Measurements from ENCODE around the gene PKP4. TPM values are rescaled to one million over a fixed set of nuclear protein-coding genes. Genes with fewer than 3 reads are reported as not detected.

The PKP4 gene
- total RNA-seq, 1 experiment from 2014 or later = 52.0 TPM

DNA sequence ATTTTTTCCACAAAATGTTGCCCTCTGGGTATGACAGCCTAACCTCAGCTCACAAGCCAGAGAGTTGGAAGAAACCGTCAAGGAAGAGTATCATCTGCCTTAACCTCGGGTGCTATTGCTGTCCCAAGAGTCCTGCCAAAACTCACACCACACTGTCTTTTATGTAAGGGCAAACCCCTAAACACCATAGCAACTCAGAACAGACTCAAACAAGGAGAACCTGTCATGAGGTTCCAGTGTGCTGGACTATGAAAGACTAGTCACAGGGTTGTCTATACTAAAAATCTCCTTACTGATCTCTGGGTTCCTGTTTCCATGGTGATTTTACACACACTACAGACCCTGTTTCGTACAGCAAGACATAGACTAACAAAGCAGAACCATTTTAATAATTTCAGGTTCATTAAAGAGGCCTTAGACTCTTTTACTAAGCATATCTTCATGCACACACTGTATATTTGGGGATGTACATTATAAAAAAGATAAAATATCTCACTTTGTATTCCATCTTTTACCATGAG, 159.8 kb downstream of the PKP4 start:
- Histone ChIP-seq H3K27me3 (ENCODE audit: insufficient read depth, low read length) (no peaks in the 10 kb centered on the region), H2BK5ac (ENCODE audit: insufficient read length, low read length) (no peak overlapping the region), H4K5ac (ENCODE audit: insufficient read length, low read depth, low read length) (no peak overlapping the region), H2AFZ (ENCODE audit: low read length) (no peak overlapping the region), H3K27ac (ENCODE audit: insufficient read length, low read depth, low read length) (no peak overlapping the region), H3K4me2 (ENCODE audit: insufficient read depth, insufficient read length, low read length) (no peak overlapping the region), H3K23me2 (ENCODE audit: insufficient read length, low read depth, low read length, poor library complexity, severe bottlenecking) (no peaks in the 10 kb centered on the region), H4K91ac (ENCODE audit: insufficient read length, low read depth, low read length) (no peak overlapping the region), H3K9ac (ENCODE audit: extremely low read depth, insufficient read length, low read length) (no peak overlapping the region), H3K14ac (ENCODE audit: insufficient read depth, low read length) (no peak overlapping the region), H3K9me3 (ENCODE audit: control insufficient read depth, low read depth, low read length) (no peaks in the 10 kb centered on the region), H2BK20ac (ENCODE audit: low read depth, low read length, poor library complexity, severe bottlenecking) (no peak overlapping the region), H2BK12ac (ENCODE audit: insufficient read length, low read depth, low read length) (no peak overlapping the region), H3K79me1 (ENCODE audit: insufficient read depth, low read depth, low read length, poor library complexity, severe bottlenecking) (no peaks in the 10 kb centered on the region), H2AK5ac (ENCODE audit: insufficient read length, low read length) (no peak overlapping the region), H3T11ph (ENCODE audit: low read length) (no peak overlapping the region), H3K23ac (ENCODE audit: insufficient read length, low read depth, low read length) (no peak overlapping the region), H2BK15ac (ENCODE audit: low read depth, low read length) (no peak overlapping the region), H3K79me2 (ENCODE audit: insufficient read depth, low read length) (no peaks in the 10 kb centered on the region), H3K56ac (ENCODE audit: insufficient read length, low read depth, low read length) (no peak overlapping the region), H3K4ac (ENCODE audit: low read depth, low read length) (no peak overlapping the region), H3K4me1 (ENCODE audit: insufficient read depth, low read length) (no peaks in the 10 kb centered on the region), H4K8ac (replicated peaks; ENCODE audit: insufficient read length, low read depth, low read length) (no peak overlapping the region), H3K18ac (ENCODE audit: insufficient read length, low read depth, low read length) (no peak overlapping the region), H2BK120ac (ENCODE audit: low read depth, low read length, poor library complexity, severe bottlenecking) (no peak overlapping the region), H4K20me1 (ENCODE audit: control insufficient read depth, insufficient read depth, insufficient read length) (no peaks in the 10 kb centered on the region)
- no CpG with 5 or more reads among the region's 3 CpGs for WGBS (ENCODE audit: extremely low coverage, insufficient read length, low lambda C conversion rate)
- Mint-ChIP-seq H3K27ac (no peak overlapping the region), H3K4me1 (peaks cover 10 to 18% of the 10 kb centered on the region in 2 experiments), H3K9me3 (no peaks in the 10 kb centered on the region), H3K36me3 (ENCODE audit: insufficient read depth in 1 of 3, low read depth in 3 of 3) (peaks cover 6 to 12% (median 11%) of the 10 kb centered on the region in 3 experiments; a peak in 6 of 7 replicates), H3K4me3 (no peak overlapping the region), H3K27me3 (ENCODE audit: low read depth) (no peaks in the 10 kb centered on the region)
- no peak for DNase-seq
- TF ChIP-seq, protein P1, sequence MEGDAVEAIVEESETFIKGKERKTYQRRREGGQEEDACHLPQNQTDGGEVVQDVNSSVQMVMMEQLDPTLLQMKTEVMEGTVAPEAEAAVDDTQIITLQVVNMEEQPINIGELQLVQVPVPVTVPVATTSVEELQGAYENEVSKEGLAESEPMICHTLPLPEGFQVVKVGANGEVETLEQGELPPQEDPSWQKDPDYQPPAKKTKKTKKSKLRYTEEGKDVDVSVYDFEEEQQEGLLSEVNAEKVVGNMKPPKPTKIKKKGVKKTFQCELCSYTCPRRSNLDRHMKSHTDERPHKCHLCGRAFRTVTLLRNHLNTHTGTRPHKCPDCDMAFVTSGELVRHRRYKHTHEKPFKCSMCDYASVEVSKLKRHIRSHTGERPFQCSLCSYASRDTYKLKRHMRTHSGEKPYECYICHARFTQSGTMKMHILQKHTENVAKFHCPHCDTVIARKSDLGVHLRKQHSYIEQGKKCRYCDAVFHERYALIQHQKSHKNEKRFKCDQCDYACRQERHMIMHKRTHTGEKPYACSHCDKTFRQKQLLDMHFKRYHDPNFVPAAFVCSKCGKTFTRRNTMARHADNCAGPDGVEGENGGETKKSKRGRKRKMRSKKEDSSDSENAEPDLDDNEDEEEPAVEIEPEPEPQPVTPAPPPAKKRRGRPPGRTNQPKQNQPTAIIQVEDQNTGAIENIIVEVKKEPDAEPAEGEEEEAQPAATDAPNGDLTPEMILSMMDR (conservative IDR thresholded peaks at IDR 0.05) = no peak
